ENCODE data around the gene ESYT3. TPM values are rescaled to one million over a fixed set of nuclear protein-coding genes. Genes with fewer than 3 reads are reported as not detected.

Gene ESYT3, protein sequence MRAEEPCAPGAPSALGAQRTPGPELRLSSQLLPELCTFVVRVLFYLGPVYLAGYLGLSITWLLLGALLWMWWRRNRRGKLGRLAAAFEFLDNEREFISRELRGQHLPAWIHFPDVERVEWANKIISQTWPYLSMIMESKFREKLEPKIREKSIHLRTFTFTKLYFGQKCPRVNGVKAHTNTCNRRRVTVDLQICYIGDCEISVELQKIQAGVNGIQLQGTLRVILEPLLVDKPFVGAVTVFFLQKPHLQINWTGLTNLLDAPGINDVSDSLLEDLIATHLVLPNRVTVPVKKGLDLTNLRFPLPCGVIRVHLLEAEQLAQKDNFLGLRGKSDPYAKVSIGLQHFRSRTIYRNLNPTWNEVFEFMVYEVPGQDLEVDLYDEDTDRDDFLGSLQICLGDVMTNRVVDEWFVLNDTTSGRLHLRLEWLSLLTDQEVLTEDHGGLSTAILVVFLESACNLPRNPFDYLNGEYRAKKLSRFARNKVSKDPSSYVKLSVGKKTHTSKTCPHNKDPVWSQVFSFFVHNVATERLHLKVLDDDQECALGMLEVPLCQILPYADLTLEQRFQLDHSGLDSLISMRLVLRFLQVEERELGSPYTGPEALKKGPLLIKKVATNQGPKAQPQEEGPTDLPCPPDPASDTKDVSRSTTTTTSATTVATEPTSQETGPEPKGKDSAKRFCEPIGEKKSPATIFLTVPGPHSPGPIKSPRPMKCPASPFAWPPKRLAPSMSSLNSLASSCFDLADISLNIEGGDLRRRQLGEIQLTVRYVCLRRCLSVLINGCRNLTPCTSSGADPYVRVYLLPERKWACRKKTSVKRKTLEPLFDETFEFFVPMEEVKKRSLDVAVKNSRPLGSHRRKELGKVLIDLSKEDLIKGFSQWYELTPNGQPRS
- under 1 TPM; 0.23 to 0.26 TPM for total RNA-seq

DNA sequence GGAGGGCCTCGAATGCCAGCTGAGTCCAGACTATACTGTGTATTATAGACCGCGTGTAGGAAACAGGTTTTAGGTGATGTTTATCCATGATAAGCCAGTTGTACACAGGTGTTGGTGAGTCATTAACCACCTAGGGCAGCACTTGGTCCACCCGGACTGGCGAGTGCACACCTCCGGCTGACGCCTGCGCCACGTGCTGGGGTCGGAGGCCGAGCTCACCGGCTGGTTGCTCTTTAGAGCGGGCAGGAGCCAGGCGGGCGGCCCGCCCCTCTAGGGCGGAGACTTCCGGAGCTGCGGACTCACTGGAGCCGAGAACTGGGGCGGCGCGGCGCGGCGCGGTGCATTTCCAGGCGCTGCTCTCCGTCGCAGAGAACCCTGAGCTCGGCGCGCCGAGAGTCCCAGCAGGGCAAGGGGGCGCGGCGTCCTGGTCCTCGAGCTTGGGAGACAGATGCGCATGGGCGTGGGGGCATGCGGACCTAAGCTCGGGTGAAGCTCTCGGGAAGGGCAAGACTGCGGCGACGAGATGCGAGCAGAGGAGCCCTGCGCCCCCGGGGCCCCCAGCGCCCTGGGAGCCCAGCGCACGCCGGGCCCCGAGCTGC, at the start of gene ESYT3:
Gene ESYT3 (plus strand): TSS at position 341 of the 599 bp plus-strand sequence. CDS start 183 bp downstream, at position 524.
- H3K4me1 Mint-ChIP-seq: peaks cover 12% of the 10 kb centered on the region
- H3K36me3 Mint-ChIP-seq: no peaks in the 10 kb centered on the region
- peak; percentile 98 for ATAC-seq
- no peaks in the 10 kb centered on the region for H3K9me3 Mint-ChIP-seq (ENCODE audit: low read depth)
- no peak within 1 kb of the TSS for H3K27ac Mint-ChIP-seq
- peak; percentile 79 for DNase-seq
- CTCF ChIA-PET: interaction anchor here (0.7 to 2.2 kb wide), 7 partner anchors 13 to 502 kb away, joined by 3 to 18 read pairs (median 3); partner anchors contain the start of gene CEP70
- H3K4me3 Mint-ChIP-seq: peak within 1 kb of the TSS; percentile 67
- peaks cover 73% of the 10 kb centered on the region for H3K27me3 Mint-ChIP-seq

DNA sequence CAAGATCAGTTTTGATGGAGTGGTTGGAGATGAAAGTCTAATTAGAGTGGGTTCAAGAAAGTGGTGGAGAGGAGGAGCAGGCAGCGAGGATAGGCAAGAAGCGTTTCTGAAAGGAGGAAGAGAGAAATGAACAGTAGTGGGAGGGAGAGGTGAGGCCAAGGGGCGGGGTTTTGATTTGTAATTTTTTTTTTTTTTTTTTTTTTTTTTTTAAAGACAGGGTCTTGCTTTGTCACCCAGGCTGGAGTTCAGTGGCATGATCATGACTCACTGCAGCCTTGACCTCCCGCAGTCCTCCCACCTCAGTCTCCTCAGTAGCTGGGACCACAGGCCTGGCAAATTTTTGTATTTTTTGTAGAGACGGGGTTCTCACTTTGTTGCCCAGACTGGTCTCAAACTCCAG, 49.4 kb upstream of the ESYT3 start:
- no peak for ATAC-seq
- CTCF ChIA-PET: no interaction called here
- H3K4me3 Mint-ChIP-seq: no peak overlapping the region
- no peaks in the 10 kb centered on the region for H3K36me3 Mint-ChIP-seq
- no peaks in the 10 kb centered on the region for H3K9me3 Mint-ChIP-seq (ENCODE audit: low read depth)
- no peaks in the 10 kb centered on the region for H3K4me1 Mint-ChIP-seq
- H3K27me3 Mint-ChIP-seq: no peaks in the 10 kb centered on the region
- no peak for DNase-seq
- H3K27ac Mint-ChIP-seq: no peak overlapping the region

DNA sequence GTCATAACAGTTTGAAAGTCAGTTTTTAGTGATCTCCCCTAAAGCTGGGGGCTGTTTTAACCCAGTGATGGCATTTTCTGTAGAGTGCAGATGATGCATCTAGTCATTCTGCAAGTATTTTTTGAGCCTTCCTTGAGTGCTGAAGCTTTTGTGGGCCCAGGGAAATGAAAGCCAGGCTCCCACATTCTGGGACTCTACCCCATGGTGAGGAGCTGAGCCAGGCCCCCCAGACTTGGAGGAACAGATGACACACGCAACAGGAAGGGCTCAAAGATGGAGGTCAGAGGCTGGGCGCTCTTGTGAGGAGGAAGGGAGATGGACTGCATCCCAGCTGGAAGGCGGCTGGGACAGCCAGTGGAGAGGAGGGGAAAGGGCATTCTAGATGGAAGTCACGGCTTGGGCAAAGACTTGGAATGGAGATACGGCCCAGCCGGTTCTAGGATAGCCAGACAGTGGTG, 45.2 kb upstream of the ESYT3 start:
- Mint-ChIP-seq H3K27ac (no peak overlapping the region), H3K27me3 (peaks cover 3% of the 10 kb centered on the region), H3K4me3 (no peak overlapping the region), H3K4me1 (no peaks in the 10 kb centered on the region), H3K36me3 (no peaks in the 10 kb centered on the region), H3K9me3 (ENCODE audit: low read depth) (no peaks in the 10 kb centered on the region)
- CTCF ChIA-PET: no interaction called here
- no peak for DNase-seq
- ATAC-seq: no peak

DNA sequence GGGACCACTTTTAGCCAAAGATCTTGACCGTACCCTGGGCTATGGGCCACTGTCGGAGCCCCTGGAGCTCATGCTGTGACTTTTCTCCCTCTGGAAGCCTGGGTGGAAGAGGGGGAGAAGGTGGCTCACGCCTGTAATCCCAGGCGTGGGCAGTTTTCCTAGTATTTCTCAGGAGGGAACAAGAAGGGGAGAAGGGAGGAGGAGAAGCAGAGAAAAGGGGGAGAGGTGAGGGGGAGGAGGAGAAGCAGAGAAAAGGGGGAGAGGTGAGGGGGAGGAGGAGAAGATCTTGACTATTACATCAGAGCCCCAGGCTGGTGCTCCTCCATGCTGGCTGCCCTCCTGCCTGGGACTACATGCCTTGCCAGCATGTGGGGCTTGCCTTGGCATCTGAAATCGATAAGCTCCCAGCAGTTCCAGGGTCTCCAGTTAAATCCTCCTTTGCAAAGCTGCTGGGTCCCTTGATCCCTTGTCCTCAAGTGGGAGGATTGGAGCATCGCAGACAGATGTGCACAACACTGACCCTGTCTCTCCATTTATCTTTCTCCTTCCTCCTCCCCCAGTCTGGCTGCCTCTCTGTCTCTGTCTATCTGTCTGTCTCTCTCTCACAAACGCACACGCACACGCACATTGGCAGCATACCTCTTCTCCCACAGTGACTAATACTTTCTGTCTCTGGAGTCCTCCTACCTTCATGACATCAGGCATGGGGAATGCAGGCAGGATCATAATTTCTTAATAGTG, 44.4 kb upstream of the ESYT3 start:
- CTCF ChIA-PET: interaction anchor here (0.6 kb wide), 1 partner anchor 167 kb away, joined by 3 read pairs; no protein-coding TSS in a partner anchor
- no peaks in the 10 kb centered on the region for H3K9me3 Mint-ChIP-seq (ENCODE audit: low read depth)

DNA sequence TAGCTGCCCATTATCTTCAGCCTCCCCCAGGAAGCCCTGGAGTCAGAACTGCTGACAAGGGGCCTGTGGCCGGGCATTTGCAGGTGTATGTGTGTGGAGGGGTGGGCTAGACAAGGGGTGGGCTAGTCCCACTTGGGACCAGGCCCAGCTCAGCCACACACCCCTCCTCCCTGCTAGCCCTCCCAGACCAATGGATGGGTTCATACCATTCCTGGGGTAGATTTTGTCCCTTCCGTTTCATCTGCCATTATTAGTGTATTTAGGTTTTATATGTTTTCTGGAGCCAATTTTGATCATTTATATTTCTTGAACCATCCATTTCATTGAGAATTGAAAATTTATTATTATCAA, 43.9 kb upstream of the ESYT3 start:
- CTCF ChIA-PET: no interaction called here
- DNase-seq (no peak), ATAC-seq (no peak)
- Mint-ChIP-seq H3K4me3 (no peak overlapping the region), H3K9me3 (ENCODE audit: low read depth) (no peaks in the 10 kb centered on the region), H3K27me3 (peaks cover 3% of the 10 kb centered on the region), H3K27ac (no peak overlapping the region), H3K36me3 (no peaks in the 10 kb centered on the region), H3K4me1 (no peaks in the 10 kb centered on the region)

More for the DNA sequence above, 44.4 kb upstream of the ESYT3 start:
- Mint-ChIP-seq H3K27ac (no peak overlapping the region), H3K36me3 (no peaks in the 10 kb centered on the region), H3K27me3 (peaks cover 3% of the 10 kb centered on the region), H3K4me3 (no peak overlapping the region), H3K4me1 (no peaks in the 10 kb centered on the region)
- DNase-seq (no peak), ATAC-seq (no peak)

DNA sequence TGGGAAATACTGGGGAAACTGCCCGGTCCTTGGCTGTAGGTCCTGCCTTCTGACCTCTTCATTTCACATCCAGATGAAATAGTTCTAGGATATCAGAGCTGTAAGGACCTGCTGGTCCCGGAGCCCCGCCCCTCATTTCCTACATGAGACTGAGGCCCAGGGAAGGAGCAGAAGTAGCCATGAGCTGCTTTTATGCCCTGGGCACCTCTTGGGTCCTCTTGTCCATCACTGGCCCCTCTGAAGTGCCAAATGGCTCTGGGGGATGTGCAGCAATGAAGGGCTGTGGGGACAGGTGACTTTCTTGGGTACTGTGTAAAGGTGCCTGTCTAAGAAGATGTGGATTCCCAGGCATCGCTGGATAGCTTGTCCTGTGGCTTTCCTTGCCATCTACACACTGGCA, 40.3 kb upstream of the ESYT3 start:
- H3K27me3 Mint-ChIP-seq: peaks cover 3% of the 10 kb centered on the region
- H3K4me3 Mint-ChIP-seq: no peak overlapping the region
- no peaks in the 10 kb centered on the region for H3K36me3 Mint-ChIP-seq
- DNase-seq: no peak
- no peak overlapping the region for H3K27ac Mint-ChIP-seq
- CTCF ChIA-PET: no interaction called here
- H3K4me1 Mint-ChIP-seq: no peaks in the 10 kb centered on the region
- H3K9me3 Mint-ChIP-seq (ENCODE audit: low read depth): no peaks in the 10 kb centered on the region
- ATAC-seq: no peak

DNA sequence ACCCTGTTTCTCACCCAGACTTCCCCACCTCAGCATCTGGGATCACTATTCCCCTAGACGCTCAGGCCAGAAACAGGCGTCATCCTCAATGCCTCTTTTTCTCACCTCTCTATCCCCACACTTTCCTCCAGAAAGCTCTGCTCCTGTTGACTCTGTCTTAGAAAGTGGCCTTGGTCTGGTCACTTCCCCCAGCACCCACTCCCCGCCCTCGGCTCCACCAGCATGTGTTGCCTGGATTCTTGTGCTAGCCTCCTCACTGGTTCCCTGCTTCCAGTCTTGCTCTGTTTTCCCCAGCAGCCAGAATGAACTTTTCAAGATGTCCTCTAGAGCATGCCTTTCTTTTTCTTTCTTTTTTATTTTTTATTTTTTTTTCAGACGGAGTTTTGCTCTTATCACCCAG, 39.7 kb upstream of the ESYT3 start:
- no peak for DNase-seq
- Mint-ChIP-seq H3K9me3 (ENCODE audit: low read depth) (no peaks in the 10 kb centered on the region), H3K27me3 (peaks cover 3% of the 10 kb centered on the region), H3K4me1 (no peaks in the 10 kb centered on the region), H3K27ac (no peak overlapping the region), H3K36me3 (no peaks in the 10 kb centered on the region), H3K4me3 (no peak overlapping the region)
- CTCF ChIA-PET: no interaction called here
- no peak for ATAC-seq

DNA sequence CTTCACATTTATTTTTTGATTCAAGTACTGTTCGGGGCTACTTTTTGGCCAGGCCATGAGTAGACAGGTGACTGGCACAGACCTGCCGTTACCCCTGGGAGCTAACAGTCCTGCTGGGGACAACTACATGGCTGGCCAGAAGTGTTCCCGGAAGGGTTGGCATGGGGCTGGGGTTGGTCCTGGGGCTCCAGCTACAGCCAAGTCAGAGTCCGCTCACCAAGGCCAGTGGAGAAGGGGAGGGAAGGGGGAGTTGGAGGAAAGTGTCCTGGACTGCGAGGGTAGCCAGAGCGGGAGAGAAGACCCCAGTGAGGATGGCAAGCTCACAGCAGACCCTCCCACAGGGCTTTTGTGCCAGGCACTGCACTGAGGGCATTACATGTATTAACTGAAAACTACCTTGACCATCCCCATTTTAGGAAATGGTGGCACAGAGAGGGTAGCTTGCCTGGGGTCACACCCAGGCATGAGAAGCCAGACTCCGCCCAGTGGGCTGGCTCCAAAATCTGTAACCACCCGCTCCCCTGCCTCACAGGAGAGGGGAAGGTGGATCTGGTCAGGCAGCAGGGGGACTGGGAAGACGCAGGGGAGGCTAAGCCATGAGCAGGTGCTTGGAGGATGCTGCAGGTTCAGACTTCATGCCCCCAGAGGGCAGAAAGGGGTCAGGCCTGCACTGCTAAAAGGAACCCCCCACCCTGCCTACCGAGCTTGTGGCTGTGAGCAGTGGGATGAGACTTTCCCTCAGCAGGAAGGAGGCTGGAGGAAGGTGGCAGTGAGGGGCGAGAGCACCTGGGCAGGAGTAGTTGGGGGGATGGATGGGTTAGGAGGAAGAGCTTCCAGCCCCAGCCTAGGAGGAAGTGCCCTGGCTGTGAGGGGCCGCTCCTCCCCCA, 38.3 kb upstream of the ESYT3 start:
- Mint-ChIP-seq H3K9me3 (ENCODE audit: low read depth) (no peaks in the 10 kb centered on the region), H3K27ac (no peak overlapping the region), H3K4me3 (no peak overlapping the region), H3K36me3 (no peaks in the 10 kb centered on the region), H3K4me1 (no peaks in the 10 kb centered on the region), H3K27me3 (peaks cover 3% of the 10 kb centered on the region)
- DNase-seq (no peak), ATAC-seq (no peak)
- CTCF ChIA-PET: no interaction called here

DNA sequence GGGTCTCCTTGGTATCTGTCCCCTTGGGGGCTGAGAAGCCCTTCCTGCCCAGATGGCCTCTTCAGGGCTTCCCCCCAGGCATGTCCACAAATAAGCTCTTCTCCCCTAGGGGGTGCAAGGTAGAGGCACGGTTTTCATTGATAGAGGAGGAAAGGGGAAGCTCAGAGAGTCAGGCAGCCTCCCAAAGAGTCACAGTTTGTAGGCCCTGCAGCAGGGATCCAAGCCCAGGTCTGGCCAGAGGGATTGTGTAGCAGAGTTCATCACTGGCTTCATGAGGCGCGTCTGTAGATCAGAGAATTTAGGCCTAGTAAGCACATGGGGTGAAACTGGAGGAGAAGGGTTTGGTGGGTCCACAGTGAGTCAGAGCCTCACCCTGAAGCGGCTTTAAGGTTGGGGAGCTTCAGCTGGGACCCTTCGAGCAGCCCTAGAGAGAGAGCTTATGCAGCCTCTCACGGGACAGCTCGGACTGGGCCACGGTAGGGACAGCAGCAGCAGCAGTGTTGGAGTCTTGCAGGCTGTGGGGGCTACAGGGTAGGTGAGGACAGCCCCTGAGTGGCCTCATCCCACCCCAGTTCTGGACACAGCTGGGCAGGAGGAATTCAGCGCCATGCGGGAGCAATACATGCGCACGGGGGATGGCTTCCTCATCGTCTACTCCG, 37.5 kb upstream of the ESYT3 start:
- no peak overlapping the region for H3K27ac Mint-ChIP-seq
- no peaks in the 10 kb centered on the region for H3K36me3 Mint-ChIP-seq
- ATAC-seq (no peak), DNase-seq (no peak)
- H3K27me3 Mint-ChIP-seq: peaks cover 3% of the 10 kb centered on the region
- H3K4me3 Mint-ChIP-seq: no peak overlapping the region
- H3K9me3 Mint-ChIP-seq (ENCODE audit: low read depth): no peaks in the 10 kb centered on the region
- CTCF ChIA-PET: no interaction called here
- no peaks in the 10 kb centered on the region for H3K4me1 Mint-ChIP-seq

DNA sequence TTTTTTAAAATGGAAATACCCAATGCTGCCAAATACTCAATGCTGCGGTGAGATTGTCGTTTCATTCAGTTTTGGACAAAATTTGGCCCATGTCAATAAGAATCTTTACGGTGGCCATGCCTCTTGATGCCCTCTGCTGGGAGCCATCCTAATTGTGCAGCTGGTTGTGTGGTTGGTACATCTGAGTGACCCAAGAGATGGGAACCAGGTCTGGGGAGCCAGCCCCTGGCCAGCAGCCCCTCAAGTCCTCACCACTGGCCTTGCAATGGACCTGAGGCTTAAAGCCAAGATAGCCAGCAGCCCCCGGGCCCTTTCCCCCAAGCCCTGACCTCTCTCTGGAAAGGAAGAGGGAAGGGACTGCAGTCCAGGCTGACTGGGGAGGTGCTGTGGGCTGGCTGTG, 36.4 kb upstream of the ESYT3 start:
- H3K9me3 Mint-ChIP-seq (ENCODE audit: low read depth): no peaks in the 10 kb centered on the region
- no peak overlapping the region for H3K27ac Mint-ChIP-seq
- no peak for DNase-seq
- CTCF ChIA-PET: no interaction called here
- no peaks in the 10 kb centered on the region for H3K27me3 Mint-ChIP-seq
- ATAC-seq: no peak
- no peak overlapping the region for H3K4me3 Mint-ChIP-seq
- no peaks in the 10 kb centered on the region for H3K36me3 Mint-ChIP-seq
- H3K4me1 Mint-ChIP-seq: no peaks in the 10 kb centered on the region

DNA sequence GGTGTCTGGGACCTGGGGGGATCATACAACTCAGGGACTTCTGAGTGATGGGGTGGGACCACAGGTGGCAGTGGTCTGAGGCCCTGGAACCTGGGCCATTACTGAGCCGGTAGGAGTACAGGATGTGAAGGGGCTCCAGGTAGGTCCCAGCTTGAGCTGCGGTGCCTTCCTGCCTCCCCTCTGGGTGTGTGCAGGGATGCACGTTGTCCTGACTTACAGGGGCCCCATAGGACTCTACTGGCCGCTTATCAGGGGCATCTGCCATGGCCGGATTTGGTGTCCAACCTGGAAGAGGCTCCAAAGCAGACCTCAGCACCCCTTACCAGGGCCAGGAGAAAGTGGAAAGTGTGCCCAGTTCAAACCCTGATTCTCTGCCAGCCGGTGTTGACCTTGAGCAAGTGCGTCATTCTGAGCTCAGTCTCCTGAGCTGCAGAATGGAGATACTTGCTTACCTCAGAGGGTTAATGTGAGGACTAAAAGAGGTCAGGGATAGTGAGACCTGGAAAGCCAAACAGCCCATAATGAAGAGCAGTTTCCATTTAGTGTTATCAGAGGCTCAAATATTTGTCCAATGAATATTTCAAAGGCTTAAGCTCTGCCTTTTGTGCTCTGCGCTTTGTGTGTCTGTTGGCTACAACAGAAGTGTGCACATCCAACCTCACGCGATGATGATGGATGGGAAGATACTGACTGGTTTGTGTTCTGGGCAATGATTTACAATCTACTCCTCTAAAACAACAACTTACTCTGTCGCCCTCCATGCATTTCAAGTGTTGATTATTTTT, 35.4 kb upstream of the ESYT3 start:
- no peak overlapping the region for H3K4me3 Mint-ChIP-seq
- H3K36me3 Mint-ChIP-seq: no peaks in the 10 kb centered on the region
- no peak overlapping the region for H3K27ac Mint-ChIP-seq
- H3K9me3 Mint-ChIP-seq (ENCODE audit: low read depth): no peaks in the 10 kb centered on the region
- CTCF ChIA-PET: interaction anchor here (1.9 kb wide), 1 partner anchor 19 kb away, joined by 5 read pairs; no protein-coding TSS in a partner anchor
- ATAC-seq (no peak), DNase-seq (no peak)
- no peaks in the 10 kb centered on the region for H3K27me3 Mint-ChIP-seq
- no peaks in the 10 kb centered on the region for H3K4me1 Mint-ChIP-seq

Data from activated CD8-positive, alpha-beta memory T cell treated with anti-CD3 and anti-CD28 coated beads, Interleukin-2, amount 10 ng/mL, durations not matched to agents 7 days and 5 days (primary cell).